Measurements from ENCODE around the gene MT1X.
"Not testable (repeated sequence)": the region's sequence is repeated elsewhere in the genome, so short reads cannot be mapped to it uniquely, and the experiment has no call there.

Gene MT1X

GRCh38 chr16:56702836-56703235 is 20.6 kb downstream of the MT1X start:
- no peak for DNase-seq
- intact Hi-C loops (cut with DNase I) = loop anchor here (1.0 to 10.0 kb wide), 4 partner anchors 100 to 988 kb away; no protein-coding TSS in a partner anchor

- peak in 1 of 10 donors; percentile 64 for DNase-seq
- intact Hi-C loops (cut with DNase I) = loop anchor here (10.0 kb wide), 2 partner anchors 374 to 994 kb away; no protein-coding TSS in a partner anchor
These were observed 26.5 kb downstream of the MT1X start for GRCh38 chr16:56708525-56709442.

- DNase-seq = peak in 1 of 10 donors; percentile 55
- intact Hi-C loops (cut with DNase I) = loop anchor here (10.0 kb wide), 2 partner anchors 375 to 995 kb away; no protein-coding TSS in a partner anchor
These were observed 27.3 kb downstream of the MT1X start for GRCh38 chr16:56709443-56710040.

- DNase-seq = no peak
- intact Hi-C loops (cut with DNase I) = no loop called here
These were observed 28.0 kb downstream of the MT1X start for GRCh38 chr16:56710181-56710737.

- no peak for DNase-seq
- intact Hi-C loops (cut with DNase I) = no loop called here
These were observed 29.6 kb downstream of the MT1X start for GRCh38 chr16:56711862-56712261.

GRCh38 chr16:56713794-56714193 is 31.5 kb downstream of the MT1X start:
- intact Hi-C loops (cut with DNase I) = no loop called here
- DNase-seq = no peak

GRCh38 chr16:56715126-56715525 is 32.9 kb downstream of the MT1X start:
- intact Hi-C loops (cut with DNase I) = no loop called here
- DNase-seq = no peak

GRCh38 chr16:56716761-56717160 is 34.5 kb downstream of the MT1X start:
- intact Hi-C loops (cut with DNase I) = no loop called here
- no peak for DNase-seq

GRCh38 chr16:56717532-56717931 is 35.3 kb downstream of the MT1X start:
- DNase-seq; intact Hi-C loops (cut with DNase I): not testable (repeated sequence)

GRCh38 chr16:56722200-56722842 is 40.1 kb downstream of the MT1X start:
- no peak for DNase-seq
- intact Hi-C loops (cut with DNase I) = no loop called here

- intact Hi-C loops (cut with DNase I) = no loop called here
- no peak for DNase-seq
These were observed 41.9 kb downstream of the MT1X start for GRCh38 chr16:56724191-56724590.

- intact Hi-C loops (cut with DNase I) = no loop called here
These were observed 44.0 kb downstream of the MT1X start for GRCh38 chr16:56726283-56726682.

GRCh38 chr16:56726926-56727325 is 44.7 kb downstream of the MT1X start:
- no peak for DNase-seq
- intact Hi-C loops (cut with DNase I) = no loop called here

More at GRCh38 chr16:56726283-56726682, 44.0 kb downstream of the MT1X start:
- no peak for DNase-seq

GRCh38 chr16:56728027-56728426 is 45.8 kb downstream of the MT1X start:
- DNase-seq = no peak
- intact Hi-C loops (cut with DNase I) = no loop called here

- intact Hi-C loops (cut with DNase I) = no loop called here
- no peak for DNase-seq
These were observed 46.9 kb downstream of the MT1X start for GRCh38 chr16:56728980-56729734.

GRCh38 chr16:56729735-56730662 is 47.7 kb downstream of the MT1X start, which contains the start of gene NUP93:
Gene NUP93 (plus strand): TSS chr16:56730129. CDS start chr16:56748248, 18,119 bp downstream.
- intact Hi-C loops (cut with DNase I) = no loop called here
- peak; percentile 86 to 98 (median 89) for DNase-seq

GRCh38 chr16:56732366-56732765 is 50.1 kb downstream of the MT1X start:
- no peak for DNase-seq
- intact Hi-C loops (cut with DNase I) = no loop called here

- DNase-seq = no peak
- intact Hi-C loops (cut with DNase I) = no loop called here
These were observed 50.6 kb downstream of the MT1X start for GRCh38 chr16:56732832-56733231.
